NCI-H1105 (cell line): ENCODE results near the gene THAP4.

Experiments used
- DNase-seq: peaks from one replicate; lab custom pipeline; 2025; lab: John Stamatoyannopoulos, UW

Gene THAP4

DNA sequence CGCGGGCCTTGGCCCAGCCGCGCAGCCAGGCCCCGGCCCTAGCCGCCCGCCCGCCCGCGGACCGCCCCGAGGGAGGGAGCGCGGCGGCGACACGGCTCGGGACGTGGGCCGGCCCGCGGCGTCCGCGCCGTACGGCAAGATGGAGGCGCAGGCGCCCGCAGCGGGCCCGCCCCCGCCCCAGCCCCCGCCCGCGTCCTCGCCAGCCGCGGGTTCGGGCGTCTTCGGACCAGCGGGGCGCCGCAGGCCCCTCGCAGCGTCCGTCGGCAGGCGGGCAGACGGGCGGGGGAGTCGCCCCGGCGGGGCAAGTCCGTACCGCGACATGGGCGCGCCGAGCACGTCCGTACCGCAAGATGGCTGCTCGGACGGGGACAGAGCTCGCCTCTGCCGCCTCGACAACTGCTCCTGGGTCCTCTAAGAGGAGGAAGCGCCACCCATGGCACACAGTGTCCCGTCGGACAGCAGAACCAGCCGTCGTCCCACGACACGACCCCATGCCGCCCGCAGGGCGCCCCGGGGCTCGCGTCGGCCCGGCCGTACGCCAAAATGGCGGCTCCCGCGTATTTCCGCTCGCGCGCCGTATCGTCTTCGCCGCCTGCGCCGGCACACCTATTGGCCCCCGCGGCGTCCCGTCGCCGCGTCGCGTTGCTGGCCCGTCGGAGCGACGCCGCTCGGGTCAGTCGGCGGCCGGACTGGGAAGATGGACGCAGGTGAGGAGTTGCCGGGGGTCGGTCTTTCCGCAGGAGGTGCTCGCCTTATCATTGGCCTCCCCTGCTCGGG lies at the start of gene THAP4, which contains the start of gene ATG4B:
Gene THAP4, minus strand, starts transcription at position 141 of the 777 bp plus-strand sequence. CDS start 141 bp downstream, outside the sequence.
Gene ATG4B, plus strand, starts transcription at position 676 of the 777 bp plus-strand sequence. Its CDS starts 22 bp downstream, at position 698.
- peak; percentile 71 for DNase-seq

DNA sequence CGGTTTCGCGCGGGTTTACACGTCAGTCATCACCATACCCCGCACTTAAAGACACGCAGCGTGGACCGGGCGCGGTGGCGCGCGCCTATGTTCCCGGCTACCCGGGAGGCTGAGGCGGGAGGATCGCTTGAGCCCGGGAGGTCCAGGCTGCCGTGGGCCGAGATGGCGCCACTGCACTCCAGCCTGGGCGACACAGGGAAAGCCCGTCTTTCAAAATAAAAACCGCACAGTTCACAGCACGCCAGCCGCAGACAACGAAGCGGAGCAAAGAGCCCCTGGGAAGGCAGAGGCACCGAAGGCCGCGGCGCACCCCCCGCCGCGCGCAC lies 49.3 kb upstream of the THAP4 start:
- DNase-seq = no peak

GRCh38 chr2:241680827-241681599 lies 44.1 kb upstream of the THAP4 start:
- DNase-seq = no peak

DNA sequence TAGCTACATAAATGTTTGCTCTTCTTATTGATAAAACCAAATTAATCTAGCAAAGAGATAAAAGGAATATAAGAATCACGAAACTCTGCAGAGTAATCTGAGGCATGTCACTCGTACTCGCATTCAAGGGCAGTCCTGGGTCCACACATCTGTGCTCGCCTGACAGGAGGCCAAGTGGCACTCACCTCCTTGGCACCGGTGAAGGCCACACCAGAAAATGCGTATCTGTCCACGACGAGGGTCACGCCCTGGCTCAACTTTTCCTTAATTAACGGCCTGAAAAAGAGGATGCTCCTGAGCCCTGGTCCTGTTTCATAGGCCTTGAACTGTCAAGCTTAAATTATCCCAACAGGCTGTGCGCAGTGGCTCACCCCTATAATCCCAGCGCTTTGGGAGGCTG lies 43.1 kb upstream of the THAP4 start:
- no peak for DNase-seq

DNA sequence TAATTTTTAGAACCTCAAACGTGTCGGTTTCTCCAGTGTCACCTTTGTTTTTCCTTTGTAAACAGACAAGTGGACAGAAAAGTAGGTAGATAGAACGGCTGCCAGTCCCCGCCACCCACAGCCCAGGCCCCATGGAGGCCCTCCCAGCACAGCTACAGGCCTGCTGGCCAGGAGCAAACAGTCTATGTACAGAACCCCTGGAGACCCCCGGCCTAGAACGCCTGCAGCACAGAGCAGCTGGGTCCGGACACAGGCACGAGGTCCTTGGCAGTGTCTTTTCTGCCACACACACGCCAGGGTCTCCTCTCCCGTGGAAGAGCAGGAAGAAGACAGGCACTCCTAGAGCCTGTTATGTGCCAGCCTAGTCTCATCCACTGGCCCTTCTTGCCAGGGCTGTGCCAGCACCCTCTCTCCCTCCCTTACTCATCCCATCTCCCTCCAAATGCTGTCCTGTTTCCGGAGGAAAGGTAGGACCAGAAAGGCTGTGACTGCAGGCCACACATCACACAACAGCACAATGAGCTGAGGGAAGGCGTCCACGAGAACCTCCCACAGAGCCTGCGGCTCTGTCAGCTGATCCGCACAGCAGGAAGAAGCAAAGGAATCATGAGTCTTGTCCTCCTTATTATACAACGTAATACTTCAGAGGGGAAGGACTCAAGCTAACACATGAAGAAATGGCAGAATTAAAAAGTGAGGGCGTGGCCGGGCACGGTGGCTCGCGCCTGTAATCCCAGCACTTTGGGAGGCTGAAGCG lies 42.0 kb upstream of the THAP4 start:
- DNase-seq = no peak

DNA sequence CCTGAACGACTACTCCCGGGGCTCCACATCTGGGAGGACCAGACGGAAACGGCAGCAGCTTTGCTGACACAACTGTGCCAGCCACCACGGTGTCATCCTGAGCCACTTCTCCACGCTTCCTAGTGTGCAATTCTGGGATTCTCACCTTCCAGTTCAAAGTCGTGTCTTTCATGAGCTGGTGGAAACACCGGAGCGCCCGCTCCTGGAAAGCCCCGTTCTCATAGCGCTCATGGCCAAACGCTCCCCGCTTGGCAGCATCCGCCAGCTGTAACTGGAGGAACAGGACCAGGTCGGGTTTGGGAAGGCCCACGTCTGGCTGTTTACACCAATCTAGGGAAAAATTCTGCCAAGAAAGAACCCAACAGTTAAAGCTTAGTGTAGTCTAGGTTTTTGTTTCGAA lies 41.3 kb upstream of the THAP4 start:
- DNase-seq = no peak

GRCh38 chr2:241677392-241677791 lies 40.4 kb upstream of the THAP4 start:
- DNase-seq = no peak

DNA sequence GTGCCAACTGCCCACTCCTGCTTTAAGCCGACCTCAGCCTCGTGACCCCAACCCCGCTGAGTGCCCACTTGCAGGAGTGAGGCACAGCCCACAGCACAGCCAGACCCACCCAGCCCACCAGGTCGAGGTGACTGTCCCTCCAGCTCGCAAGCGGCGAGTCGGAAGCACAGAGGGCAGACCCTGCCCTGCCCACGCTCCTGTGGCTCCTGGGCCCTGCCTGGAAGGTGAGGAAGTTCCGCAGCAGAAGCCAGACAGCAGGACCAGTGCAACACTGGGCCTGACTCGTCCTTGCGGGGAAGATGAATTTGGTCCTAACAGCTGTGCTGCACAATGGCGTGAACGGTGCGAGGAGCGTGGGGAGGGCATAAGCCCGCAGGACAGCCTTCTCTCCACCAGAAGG lies 39.7 kb upstream of the THAP4 start:
- DNase-seq = no peak

- no peak for DNase-seq
These were observed 38.9 kb upstream of the THAP4 start for GRCh38 chr2:241675885-241676284.

DNA sequence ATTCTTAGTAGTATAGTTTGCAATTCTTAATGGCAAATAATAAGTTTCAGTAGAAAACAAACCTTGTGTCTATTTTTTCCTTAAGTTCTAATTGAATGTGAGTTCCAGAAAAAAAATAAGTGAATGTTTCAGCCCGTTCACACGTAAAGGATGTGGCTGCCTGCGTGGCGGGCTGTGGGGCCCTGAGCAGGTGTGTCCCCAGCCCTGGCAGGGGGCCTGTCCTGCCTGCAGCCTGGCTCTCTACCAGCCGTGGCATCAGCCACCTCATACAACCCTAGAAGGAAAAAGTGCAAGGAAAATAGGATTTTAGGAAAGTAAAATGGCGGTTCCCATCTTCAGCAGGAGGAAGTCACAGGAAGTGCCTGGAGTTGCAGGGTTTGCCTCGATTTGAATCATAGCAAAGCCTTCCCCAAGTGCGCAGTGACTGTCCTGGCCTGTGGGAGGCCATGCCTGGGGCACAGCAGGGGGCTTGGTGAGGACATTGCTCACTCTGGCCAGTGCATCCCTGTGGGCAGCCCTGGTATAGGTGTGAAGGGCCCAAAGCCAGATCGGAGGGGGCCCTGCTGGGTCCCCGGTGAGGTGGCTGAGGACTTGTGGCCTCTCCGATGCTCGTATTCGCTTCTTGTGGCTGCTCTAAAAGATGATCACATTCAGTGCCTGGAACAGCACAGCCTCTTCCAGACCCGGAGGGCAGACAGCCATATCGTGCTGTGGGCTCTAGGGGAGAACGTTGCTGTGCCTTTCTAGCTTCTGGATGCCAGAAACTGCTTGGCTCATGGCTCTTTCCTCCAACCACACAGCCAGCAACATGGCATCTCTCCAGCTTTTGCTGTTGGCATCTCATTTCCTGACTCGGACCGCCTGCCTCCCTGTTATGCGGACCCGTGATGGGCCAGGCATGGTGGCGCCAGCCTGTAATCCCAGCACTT lies 37.1 kb upstream of the THAP4 start:
- no peak for DNase-seq

DNA sequence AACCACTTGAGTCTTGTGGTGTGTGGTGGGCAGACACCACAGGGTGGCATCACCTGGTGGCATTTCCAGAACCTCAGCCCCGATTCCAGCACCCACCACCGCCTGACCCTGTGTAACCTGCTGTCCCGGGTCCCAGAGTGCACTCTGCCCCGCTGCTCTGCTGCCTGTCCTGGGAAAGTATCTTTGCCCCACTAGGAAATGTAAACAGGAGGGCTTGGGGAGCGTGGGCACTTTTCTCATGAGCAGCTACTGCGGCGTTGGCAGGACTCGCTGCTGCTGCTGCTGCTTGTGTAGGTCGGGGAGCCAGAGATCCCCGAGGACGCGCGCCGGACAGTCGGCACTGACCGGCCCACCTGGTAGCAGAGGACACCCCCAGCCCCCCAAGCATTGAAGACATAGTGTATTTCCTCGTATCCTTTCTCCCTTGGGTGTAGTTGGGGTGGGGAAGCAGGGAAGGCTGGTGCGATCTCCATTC lies 36.3 kb upstream of the THAP4 start:
- no peak for DNase-seq

DNA sequence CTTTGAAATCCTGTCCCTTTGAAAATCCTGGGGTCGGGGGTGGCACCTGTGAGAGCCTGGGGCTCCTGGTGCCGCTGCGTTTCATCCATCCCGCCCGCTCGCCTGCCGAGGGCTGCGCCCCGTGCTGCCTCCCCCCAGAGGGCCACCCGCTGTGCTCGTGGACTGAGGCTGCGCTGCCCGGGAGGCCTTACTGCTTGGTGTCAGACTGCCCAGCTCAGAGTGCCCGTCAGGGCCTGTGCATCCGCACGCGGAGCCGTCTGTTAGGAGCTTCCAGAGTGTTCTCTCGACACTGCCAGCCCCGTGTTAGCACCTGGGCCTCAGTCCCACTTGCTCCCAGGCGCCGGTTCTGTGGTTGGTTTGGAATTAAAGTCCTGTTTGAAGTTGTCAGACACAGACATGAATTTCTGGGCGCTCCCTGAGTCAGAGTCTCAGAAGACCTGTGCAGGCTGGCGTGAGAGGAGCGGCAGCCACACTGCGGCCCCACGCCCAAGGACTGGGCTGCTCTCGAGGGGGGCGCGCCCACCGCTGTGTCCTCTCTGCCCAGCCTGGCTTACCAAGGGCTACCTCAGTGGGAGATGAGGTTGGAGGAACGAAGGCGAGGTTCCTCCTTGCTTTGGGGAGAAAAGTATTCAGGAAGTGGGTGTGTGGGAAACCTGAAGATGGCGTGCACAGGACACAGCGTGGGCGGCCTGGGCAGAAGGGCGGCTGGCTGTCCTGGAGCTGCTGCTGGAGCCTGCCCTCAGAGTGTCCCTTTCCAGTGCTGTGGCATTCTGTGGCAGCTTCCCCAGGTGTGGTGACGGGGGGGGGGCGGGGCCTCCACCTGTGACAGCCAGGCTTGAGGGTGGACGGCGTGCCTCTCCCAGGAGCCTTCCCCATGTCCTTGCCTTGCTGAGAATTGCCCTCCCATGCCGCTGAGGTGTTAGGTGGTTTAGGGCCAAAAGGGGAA lies 35.6 kb upstream of the THAP4 start:
- DNase-seq = no peak

GRCh38 chr2:241671457-241672240 lies 34.7 kb upstream of the THAP4 start:
- DNase-seq = no peak

GRCh38 chr2:241670333-241671110 lies 33.6 kb upstream of the THAP4 start:
- no peak for DNase-seq

DNA sequence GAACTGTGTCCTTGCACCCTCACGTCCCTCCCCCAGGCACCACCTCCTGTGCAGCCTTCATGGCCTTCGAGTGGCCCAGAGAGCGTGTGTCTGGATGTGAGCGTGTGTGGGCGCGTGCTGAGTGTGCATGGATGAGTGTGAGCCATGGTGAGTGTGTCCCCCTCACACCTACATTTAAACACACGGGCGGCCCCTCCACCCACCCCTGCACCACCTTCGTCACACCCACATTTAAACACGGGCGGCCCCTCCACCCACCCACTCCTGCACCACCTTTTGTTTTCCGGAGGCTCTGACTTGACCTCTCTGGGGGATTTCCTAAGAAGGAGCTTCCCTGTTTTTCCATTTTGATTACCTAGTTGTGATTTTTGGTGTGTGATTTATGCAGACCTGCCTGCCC lies 31.9 kb upstream of the THAP4 start:
- DNase-seq = no peak

- DNase-seq = no peak
These were observed 31.4 kb upstream of the THAP4 start for GRCh38 chr2:241668354-241668753.

DNA sequence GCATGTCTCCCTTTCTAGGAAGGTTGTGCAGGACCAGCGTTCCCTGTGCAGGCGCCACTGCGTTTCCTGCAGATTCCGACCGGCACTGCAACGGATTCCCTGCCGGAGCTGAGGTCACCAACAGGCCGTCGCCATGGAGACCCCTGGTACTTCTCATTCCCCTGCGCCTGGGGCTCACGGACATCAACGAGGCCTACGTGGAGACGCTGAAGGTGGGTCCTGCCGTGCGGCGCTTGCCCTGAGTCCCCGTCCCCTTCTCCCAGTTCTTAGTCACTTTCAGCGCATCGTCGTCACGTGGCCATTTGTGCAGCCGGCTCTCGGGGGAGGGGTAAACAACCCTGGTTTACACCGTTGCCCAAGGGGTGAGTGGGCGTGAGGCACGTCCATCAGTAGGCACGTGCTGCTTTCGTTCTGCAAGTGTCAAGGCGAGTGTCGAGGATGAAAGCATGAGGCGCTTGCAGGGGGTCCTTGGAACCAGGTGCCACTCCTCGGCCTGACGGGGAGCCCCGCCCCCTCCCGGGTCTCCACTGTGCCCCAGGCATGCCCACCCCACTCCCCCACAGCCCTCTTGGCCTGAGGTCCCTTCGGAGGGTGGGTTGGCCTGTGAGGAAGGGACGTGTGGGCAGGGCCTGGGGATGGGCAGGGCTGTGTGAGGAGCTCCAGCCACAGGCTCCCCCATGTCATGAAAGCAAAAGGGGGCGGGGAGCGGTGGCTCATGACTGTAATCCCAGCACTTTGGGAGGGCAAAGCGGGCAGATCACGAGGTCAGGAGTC lies 29.9 kb upstream of the THAP4 start:
- no peak for DNase-seq
